GM19463 (cell line): Measurements from ENCODE around the gene PAX5.

ENCODE experiments used
- ATAC-seq: cut with Tn5 transposase; IDR thresholded peaks from one replicate; pipeline ENCODE4 v1.9.1; 2021; ENCODE audit warnings: mild to moderate bottlenecking, moderate library complexity; ENCODE audit not compliant: unreplicated experiment

PAX5 gene

GRCh38 chr9:36962691-36963090 is 71.4 kb downstream of the PAX5 start:
- ATAC-seq = no peak

- ATAC-seq = no peak
These were observed 72.3 kb downstream of the PAX5 start for GRCh38 chr9:36961561-36962325.

DNA sequence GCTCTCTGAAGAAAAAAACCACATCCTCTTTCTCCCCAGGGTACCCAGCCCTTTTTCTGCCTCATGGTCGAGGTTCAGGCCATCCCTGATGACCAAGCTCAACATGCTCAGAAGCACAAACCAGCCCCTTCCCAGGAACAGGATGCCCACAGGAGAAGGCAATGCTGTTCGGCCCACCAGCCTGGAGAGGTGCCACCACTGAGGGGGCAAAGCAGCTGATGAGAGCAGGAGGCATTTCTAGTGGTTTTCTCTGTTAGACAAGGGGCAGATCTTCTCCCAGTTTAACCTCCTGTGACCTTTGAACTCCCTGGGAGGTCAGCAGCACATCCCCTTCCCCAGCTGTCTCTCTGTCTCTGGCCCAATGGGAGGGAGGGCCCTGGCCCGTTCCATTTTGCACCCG is 73.0 kb downstream of the PAX5 start:
- no peak for ATAC-seq

DNA sequence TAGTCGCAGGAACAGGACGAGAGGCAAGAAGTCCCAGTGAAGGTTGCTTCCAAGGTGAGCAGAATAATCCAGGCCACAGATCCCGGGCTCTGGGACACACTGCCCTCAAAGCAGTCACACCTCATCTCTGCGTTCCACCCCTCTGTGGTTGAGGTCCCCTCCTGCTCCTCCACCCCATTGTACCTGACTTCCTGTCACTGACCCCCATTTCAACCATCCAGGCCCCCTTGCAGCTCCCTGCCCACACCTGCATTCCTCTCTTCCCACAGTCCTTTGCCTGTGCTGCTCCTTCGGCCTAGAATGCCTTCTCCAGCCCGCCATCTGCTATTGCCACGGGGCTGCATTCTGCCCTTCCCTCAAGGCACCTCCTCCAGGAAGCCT is 73.5 kb downstream of the PAX5 start:
- ATAC-seq = no peak

DNA sequence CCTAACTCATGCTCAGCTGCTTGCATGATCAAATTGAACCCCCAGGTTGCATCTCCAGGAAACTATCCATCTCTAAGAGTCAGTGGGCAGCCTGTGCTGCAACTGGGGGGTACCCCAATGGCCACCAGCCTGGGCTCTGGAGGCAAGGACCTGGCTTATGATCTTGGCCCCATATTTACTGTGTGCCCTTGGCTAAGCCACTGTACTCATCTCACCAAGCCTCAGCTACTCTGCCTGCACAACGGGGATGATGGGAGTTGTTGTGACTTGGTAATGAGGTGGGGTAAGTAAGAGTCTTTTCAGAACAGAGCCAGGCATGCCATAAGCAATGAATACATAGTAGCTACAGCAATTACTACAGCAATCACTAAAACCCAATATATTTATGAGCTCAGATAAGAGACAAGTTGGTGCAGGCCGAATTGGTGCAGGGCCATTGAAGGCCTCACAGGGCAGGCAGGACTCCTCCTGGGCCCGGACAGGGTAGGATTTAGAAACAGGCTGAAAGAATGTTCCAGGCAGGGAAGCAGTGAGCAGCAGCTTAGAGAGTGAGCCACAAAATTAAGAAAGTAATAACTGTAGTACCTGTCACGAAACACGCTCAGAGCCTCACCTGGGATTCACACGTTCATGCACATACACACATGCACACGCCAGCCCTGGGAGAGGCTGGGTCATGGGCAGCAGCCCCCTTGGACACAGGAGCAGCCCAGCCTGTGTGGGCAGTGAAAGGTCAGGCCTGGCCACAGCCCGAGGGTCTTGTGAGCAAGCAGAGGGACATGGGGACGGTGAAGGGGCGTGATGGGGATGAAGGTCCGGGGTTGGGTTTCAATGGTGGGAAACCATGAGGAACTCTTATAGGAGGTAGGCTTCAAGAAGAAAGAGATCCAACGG is 74.1 kb downstream of the PAX5 start:
- ATAC-seq = no peak

DNA sequence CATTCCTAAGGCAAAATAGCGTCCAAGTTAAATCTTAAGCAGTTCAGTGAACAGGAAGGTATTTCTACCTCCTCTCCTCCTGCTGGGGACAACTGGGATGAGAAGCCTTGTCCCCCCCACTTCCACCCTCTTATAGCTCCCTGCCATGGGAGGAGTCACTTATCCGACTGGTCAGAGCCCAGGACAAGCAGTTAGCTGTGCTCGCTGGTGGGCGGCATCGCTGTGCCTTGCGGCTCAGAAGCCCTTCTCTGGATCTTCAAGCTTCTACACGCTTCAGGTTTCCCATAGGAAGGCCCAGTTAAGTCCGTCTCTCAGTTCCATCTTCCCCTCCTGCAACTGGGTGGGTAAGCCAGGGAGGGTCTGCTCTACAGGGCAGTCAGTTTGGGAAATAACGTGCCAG is 77.2 kb downstream of the PAX5 start:
- ATAC-seq = no peak

GRCh38 chr9:36950389-36950788 is 83.7 kb downstream of the PAX5 start:
- no peak for ATAC-seq

- no peak for ATAC-seq
These were observed 84.6 kb downstream of the PAX5 start for GRCh38 chr9:36949466-36949865.

- no peak for ATAC-seq
These were observed 86.0 kb downstream of the PAX5 start for GRCh38 chr9:36948051-36948450.

DNA sequence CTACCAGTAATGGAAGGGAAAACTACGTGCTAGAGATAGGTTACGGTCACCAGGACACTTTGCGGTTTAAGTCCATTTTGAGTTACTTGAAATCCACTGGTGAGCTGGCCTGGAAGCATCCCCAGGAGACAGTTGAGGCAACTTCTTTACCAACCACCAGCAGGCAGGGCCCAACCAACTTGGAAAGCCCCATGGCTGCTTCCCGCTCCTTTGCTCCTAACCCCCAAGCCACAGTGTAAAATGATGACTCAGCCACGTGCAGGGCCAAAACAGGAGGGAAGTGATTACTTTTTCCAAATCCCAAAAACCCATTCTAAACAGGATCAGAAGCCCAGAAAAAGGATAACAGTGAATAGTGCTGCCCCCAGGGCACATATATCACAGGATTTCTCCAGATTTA is 87.4 kb downstream of the PAX5 start:
- ATAC-seq = no peak

GRCh38 chr9:36945999-36946398 is 88.1 kb downstream of the PAX5 start:
- ATAC-seq = no peak

DNA sequence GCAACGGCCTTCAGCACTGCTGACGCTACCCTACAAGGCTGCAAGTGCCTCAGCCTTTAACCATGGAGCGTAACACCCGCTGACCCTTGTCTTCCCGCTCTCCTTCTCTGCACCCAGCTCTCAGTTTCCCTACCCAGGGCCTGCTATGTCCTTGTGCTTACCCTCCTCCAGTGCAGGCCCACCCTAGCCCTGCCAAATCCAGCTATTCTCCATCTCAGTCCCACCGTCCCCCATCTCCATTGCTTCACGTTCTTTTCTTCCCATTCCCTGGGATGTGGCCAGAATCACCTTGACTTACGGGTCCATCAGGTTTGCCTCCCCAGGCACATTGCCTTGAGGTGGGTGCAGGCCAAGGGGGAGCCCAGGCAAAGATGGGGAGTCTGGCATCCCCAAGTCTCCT is 91.2 kb downstream of the PAX5 start:
- no peak for ATAC-seq

GRCh38 chr9:36941441-36941840 is 92.6 kb downstream of the PAX5 start:
- ATAC-seq = no peak

- no peak for ATAC-seq
These were observed 93.2 kb downstream of the PAX5 start for GRCh38 chr9:36940881-36941280.

DNA sequence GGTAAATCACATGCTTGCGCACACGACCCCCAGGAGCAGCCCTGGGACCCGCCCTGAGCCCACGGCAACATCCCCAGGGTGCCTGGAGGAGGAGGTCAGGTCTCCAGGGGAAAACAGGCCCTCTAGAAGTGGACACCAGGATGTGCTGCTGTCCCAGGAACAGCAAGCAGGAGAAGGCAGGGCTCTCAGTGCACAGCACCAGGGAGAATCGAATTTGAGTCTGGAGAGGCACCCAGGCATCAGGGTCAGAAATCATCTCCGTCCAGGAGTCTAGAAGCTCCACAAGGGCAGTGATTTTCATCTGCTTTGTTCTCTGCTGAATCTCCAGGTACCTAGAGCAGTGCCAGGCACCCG is 93.6 kb downstream of the PAX5 start:
- no peak for ATAC-seq

GRCh38 chr9:36939655-36940499 is 94.2 kb downstream of the PAX5 start:
- no peak for ATAC-seq

DNA sequence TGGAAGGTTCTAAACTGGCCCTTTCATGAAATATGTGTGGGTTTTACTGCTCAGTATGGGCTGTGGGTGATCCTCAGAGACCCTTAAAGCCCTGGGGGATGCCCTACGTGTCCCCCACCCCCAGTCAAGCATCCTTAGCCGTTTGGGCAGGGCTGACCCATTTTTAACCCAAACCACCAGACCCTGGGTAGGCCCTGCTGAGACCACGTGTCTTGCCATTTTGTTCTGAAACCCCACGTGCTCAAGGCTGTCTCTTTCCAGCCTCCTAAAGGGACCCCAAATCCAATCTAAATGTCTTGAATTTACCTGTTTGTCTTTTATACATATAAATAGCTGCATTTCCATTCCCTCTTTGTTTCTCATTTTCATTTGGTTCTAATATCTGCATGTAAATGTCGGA is 94.9 kb downstream of the PAX5 start:
- ATAC-seq = no peak

DNA sequence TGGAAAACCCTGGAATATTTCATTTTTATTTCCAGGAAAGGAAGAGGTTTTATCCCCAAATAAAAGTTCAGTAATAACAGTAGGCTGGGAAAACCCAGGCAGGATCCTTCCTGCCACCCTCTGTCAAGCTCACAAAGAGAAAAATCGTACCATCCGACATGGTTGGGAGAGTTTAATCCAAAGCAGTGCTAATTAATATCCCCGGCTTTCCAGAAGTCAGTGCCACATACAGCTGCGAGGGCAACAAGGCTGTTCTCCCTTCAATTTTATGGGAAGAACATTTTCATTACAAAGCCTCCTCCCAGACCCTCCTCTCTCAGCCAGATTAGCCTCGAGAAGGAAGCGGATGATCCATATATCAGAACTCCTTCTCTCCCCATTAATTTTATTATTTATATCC is 95.5 kb downstream of the PAX5 start:
- no peak for ATAC-seq

DNA sequence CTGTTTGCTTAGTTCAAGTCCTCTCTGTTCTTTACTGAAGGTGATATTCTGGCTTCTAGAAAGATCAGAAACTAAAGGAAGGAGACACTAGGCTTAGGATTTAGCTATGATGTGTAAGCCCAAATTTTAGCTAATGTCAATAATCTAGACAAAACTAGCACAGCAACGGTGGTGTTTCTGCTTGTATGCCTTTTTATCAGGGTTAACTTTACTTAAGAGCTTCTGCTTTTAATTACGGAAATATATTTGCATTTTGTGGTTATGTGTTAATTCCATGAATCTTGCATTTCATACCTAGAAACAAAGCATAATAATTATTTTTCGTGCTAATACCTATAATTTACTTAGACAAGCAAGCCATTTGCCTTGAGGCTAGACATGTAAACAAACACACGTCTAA is 96.1 kb downstream of the PAX5 start:
- ATAC-seq = no peak

DNA sequence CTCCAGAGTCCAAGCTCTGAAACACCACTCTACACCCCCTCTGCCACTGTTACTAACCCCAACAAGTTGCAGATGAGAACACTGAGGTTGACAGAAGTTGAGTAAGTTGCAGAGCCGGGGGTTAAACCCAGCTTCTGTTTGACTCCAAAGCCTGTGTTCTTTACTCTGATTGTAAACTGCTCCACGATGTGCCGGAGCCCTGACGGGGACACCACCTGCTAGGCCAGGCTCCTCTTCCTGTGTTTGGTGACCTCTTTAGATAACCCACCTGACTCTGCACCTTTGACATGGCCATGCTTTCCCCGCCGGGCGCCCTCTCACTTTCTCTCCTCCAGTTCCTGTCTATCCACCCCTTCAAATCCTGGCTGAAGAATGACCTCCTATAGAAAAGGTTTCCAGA is 96.7 kb downstream of the PAX5 start:
- ATAC-seq = no peak

DNA sequence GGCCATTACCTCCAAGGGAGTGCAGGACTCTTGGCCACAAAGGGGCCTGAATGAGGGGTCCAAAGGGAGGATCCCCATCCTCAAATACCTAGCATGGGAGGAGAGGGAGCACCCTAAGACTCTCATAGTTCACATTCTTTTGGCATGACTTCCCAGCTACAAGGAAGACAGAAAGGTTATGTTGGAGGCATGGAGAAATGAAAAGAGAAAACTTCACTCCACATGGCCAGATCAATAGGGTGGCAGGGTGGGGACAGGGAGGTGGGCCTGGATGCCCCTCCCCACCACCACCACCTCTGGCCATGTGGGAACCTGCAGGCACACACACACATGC is 97.6 kb downstream of the PAX5 start:
- no peak for ATAC-seq
